Ishikawa (cell line): ENCODE data around the gene TARDBP.

Experiments
- CEBPB ChIP-seq: IDR thresholded peaks from 2 replicates; pipeline ENCODE4 v1.6.1; 2012
- CREB1 ChIP-seq: IDR thresholded peaks from 2 replicates; pipeline ENCODE4 v1.6.1; 2012; ENCODE audit warnings: low read depth
- EGR1 ChIP-seq: IDR thresholded peaks from 2 replicates; pipeline ENCODE4 v1.6.1; 2012
- EP300 ChIP-seq: IDR thresholded peaks from 2 replicates; pipeline ENCODE4 v1.6.1; 2012; ENCODE audit warnings: borderline replicate concordance
- FOXM1 ChIP-seq: IDR thresholded peaks from 2 replicates; pipeline ENCODE4 v1.6.1; 2012; ENCODE audit warnings: low read depth, borderline replicate concordance
- NFIC ChIP-seq: IDR thresholded peaks from 2 replicates; pipeline ENCODE4 v1.6.1; 2012
- RAD21 ChIP-seq: IDR thresholded peaks from 2 replicates; pipeline ENCODE4 v1.6.1; 2012; ENCODE audit warnings: low read depth
- TAF1 ChIP-seq: IDR thresholded peaks from 2 replicates; pipeline ENCODE4 v1.6.1; 2012; ENCODE audit warnings: low read depth, mild to moderate bottlenecking
- TCF12 ChIP-seq: IDR thresholded peaks from 2 replicates; pipeline ENCODE4 v1.6.1; 2012; ENCODE audit warnings: low read depth
- TEAD4 ChIP-seq: IDR thresholded peaks from 2 replicates; pipeline ENCODE4 v1.6.1; 2012
- YY1 ChIP-seq: IDR thresholded peaks from 2 replicates; pipeline ENCODE4 v1.6.1; 2012; ENCODE audit warnings: low read depth
- ZBTB7A ChIP-seq: IDR thresholded peaks from 2 replicates; pipeline ENCODE4 v1.6.1; 2012; ENCODE audit warnings: low read depth
- TF ChIP-seq, protein P1 (sequence below): IDR thresholded peaks from 2 replicates; pipeline ENCODE4 v1.6.1; 2012
- TF ChIP-seq, protein P2 (sequence below): IDR thresholded peaks from 2 replicates; pipeline ENCODE4 v1.6.1; 2012; ENCODE audit warnings: low read depth, mild to moderate bottlenecking
- TF ChIP-seq, protein P3 (sequence below): IDR thresholded peaks from 2 replicates; pipeline ENCODE4 v1.6.1; 2012

TARDBP gene

DNA sequence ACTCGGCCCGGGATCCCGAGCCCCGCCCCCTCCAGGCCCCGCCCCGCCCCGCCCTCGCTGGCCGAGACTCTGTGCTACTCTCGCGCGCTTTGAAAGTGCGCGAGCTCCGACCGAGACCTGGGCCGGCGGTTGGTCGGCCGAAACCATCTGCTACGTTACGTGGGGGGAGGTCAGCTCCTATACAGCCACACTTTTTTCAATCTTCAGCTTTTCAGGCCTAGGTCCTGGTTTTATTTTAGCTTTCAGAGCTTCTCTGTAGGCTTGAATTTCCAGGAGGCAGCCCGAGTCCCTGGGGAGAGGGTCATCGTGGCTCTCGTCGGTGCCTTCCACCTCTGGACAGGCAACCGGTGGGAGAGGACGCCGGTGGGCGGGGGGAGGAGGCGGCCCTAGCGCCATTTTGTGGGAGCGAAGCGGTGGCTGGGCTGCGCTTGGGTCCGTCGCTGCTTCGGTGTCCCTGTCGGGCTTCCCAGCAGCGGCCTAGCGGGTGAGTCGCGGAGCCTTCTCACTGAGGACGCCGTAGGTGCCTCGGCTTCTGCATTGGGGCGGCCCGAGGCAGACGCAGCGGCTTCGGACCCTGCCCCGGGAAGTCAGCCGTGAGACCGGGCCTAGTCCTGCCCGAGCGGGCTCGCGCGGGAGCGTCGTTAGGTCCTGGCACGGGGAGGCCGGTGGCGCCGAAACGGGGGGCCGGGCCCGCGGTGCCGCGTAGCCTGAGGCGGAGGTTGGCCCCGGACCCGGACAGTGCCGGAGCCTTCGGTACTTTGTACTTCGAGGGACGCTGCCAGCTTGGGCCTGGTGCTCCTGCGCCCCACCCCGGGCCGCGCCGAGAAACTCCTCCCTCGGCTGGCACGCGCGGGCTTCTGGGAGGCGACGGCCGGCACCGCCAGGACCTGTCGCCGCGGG is at the start of gene TARDBP:
Gene TARDBP, plus strand, starts transcription at position 395 of the 900 bp plus-strand sequence. CDS start 1,074 bp downstream, outside the sequence.
- TF ChIP-seq EGR1 (peak; percentile 35; the same call in 1 of the 2 replicates), RAD21 (no peak), EP300 (peak; percentile 83), TAF1 (peak; percentile 98), NFIC (peak; percentile 47), TCF12 (0 out of 2 replicates have a peak, but pooled peaks have one; percentile 29), YY1 (peak; percentile 93), CREB1 (no peak; the same call in 1 of the 2 replicates)
- TF ChIP-seq, protein P1, sequence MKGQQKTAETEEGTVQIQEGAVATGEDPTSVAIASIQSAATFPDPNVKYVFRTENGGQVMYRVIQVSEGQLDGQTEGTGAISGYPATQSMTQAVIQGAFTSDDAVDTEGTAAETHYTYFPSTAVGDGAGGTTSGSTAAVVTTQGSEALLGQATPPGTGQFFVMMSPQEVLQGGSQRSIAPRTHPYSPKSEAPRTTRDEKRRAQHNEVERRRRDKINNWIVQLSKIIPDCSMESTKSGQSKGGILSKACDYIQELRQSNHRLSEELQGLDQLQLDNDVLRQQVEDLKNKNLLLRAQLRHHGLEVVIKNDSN: 0 out of 2 replicates have a peak, but pooled peaks have one; percentile 1
- TF ChIP-seq, protein P2, sequence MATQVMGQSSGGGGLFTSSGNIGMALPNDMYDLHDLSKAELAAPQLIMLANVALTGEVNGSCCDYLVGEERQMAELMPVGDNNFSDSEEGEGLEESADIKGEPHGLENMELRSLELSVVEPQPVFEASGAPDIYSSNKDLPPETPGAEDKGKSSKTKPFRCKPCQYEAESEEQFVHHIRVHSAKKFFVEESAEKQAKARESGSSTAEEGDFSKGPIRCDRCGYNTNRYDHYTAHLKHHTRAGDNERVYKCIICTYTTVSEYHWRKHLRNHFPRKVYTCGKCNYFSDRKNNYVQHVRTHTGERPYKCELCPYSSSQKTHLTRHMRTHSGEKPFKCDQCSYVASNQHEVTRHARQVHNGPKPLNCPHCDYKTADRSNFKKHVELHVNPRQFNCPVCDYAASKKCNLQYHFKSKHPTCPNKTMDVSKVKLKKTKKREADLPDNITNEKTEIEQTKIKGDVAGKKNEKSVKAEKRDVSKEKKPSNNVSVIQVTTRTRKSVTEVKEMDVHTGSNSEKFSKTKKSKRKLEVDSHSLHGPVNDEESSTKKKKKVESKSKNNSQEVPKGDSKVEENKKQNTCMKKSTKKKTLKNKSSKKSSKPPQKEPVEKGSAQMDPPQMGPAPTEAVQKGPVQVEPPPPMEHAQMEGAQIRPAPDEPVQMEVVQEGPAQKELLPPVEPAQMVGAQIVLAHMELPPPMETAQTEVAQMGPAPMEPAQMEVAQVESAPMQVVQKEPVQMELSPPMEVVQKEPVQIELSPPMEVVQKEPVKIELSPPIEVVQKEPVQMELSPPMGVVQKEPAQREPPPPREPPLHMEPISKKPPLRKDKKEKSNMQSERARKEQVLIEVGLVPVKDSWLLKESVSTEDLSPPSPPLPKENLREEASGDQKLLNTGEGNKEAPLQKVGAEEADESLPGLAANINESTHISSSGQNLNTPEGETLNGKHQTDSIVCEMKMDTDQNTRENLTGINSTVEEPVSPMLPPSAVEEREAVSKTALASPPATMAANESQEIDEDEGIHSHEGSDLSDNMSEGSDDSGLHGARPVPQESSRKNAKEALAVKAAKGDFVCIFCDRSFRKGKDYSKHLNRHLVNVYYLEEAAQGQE: 0 out of 2 replicates have a peak, but pooled peaks have one; percentile 3
- TF ChIP-seq, protein P3, sequence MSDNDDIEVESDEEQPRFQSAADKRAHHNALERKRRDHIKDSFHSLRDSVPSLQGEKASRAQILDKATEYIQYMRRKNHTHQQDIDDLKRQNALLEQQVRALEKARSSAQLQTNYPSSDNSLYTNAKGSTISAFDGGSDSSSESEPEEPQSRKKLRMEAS: no peak

DNA sequence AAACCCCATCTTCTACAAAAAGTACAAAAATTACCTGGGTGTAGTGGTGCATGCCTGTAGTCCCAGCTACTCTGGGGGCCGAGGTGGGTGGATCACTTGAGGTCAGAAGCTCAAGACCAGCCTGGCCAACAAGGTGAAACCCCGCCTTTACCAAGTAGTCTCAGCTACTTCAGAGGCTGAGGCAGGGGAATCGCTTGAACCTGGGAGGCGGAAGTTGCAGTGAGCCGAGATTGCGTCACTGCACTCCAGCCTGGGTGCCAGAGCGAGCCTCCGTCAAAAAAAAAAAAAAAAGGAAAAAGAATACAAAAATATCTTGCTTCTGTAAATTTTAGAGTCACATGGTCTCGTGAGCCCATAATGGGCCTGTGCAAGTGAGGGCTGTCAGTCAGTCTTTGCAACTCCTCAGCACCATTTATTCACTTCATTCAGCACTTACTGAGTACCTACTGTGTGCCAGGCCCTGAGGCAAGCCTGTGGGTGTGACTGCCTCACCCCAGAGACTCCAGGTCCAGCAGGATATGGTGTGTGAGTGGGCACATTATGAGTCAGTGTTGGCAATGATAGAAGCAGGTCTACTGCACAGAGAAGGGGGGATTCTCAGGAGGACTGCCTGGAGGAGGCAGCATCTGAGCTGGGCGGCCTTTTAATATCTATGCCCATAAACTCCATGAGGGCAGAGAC is 46.8 kb upstream of the TARDBP start:
- TF ChIP-seq CREB1 (no peak), CEBPB (peak; percentile 89)

DNA sequence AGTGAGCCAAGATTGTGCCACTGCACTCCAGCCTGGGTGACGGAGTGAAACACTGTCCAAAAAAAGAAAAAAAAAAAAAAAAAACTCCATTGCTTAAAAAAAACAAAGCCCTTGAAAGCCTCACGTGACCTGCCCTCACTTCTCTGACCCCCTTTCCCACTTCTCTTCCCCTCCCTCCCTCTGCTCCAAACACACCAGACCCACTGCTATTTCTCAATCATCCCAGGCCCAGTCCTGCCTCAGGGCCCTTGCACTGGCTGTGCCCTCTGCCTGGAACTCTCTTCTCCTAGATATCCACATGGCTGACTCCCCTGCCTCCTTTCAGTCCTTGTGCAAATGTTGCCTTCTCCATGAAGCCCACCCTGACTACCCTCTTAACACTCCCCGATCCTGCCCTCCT is 45.4 kb upstream of the TARDBP start:
- TF ChIP-seq TCF12 (no peak), EP300 (no peak), TEAD4 (no peak)

DNA sequence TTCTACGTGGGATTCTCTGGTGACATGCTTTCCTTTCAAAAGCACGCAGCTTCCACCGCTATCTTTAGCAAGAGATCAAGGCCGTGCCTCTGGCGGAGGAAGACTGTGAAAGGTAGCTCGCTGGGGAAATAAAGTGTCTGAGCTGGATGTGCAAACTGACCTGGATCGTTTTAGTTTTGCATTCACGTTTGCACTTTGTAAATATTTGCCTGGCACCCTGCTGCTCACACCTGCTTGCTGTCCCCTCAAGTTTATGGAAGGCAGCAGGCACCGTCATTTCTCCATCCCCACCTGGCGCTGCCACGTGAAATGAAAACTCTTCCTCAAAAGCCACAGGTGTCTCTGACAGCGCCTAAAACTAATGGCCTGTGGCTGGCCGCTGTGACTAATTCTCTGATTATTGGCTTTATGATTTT is 44.0 kb upstream of the TARDBP start:
- TF ChIP-seq ZBTB7A (no peak), EP300 (no peak), RAD21 (no peak), YY1 (no peak), EGR1 (no peak), TEAD4 (no peak), TCF12 (no peak), CREB1 (no peak), CEBPB (no peak), NFIC (no peak), TAF1 (no peak), FOXM1 (no peak)
- TF ChIP-seq, protein P1: no peak
- TF ChIP-seq, protein P2: no peak
- TF ChIP-seq, protein P3: no peak

DNA sequence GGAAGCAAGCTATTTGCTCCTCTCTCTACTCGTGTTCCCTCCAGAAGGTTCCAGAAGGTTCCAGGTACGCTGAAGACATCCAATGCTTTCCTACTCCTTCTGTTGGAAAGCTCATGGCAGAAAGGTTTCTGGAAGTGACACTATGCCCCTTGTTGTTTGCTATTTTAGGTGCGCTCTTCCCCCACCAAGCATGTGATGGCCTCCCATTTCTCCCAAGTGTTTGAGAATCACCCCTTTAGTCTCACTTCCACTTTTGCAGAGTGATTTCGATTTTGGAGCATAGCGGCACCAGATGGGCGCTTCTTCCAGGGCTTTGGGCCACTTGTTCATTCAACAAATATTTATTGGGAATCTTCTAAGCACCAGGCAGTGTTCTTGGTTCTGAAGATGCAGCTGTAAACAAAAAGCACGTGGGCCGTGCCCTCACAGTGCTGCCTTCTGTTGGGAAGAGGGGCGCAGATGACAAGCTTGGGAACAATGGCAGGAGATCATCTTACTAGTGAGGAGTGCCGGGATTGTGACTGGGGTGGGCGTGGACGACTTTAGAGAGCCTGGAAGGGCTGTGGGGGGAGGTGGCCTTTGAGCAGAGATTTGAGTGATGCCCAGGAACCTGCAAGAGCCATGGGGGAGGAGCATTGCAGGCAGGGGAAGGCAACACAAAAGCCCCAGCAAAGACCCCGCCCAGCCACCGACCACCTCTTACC is 43.0 kb upstream of the TARDBP start:
- TF ChIP-seq TCF12: no peak
- no peak for TF ChIP-seq CREB1

DNA sequence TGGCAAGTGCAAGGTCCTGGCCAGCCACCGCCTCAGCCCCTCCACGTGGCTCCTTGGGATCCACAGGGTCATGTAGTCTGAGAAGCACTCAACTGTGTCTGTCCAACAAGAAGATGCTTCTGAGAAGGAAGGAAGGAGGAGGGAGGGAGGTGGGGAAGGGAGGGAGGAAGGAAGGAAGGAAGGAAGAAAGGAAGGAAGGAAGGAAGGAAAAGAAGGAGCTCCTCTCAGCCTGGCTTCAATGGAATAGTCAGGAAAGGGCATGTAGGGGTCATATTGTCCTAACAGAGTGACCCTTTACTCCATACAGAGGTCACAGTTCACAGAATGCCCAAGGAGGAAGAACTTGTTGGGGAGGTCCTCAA is 42.5 kb upstream of the TARDBP start:
- TF ChIP-seq EGR1 (no peak), TCF12 (no peak), YY1 (no peak), RAD21 (no peak)
- TF ChIP-seq, protein P1: no peak
